Brain pericyte (primary cell): Measurements from ENCODE around the gene PTGES2.
A peak's percentile ranks its signal among the peaks of the same experiment; 100 is the strongest.
"Not testable (repeated sequence)": the region's sequence is repeated elsewhere in the genome, so short reads cannot be mapped to it uniquely, and the experiment has no call there.

Experiments used
- DNase-seq: peaks from one replicate; pipeline ENCODE4 v3.0.0-alpha.2; 2012; ENCODE audit warnings: low read depth, low spot score

PTGES2 gene

DNA sequence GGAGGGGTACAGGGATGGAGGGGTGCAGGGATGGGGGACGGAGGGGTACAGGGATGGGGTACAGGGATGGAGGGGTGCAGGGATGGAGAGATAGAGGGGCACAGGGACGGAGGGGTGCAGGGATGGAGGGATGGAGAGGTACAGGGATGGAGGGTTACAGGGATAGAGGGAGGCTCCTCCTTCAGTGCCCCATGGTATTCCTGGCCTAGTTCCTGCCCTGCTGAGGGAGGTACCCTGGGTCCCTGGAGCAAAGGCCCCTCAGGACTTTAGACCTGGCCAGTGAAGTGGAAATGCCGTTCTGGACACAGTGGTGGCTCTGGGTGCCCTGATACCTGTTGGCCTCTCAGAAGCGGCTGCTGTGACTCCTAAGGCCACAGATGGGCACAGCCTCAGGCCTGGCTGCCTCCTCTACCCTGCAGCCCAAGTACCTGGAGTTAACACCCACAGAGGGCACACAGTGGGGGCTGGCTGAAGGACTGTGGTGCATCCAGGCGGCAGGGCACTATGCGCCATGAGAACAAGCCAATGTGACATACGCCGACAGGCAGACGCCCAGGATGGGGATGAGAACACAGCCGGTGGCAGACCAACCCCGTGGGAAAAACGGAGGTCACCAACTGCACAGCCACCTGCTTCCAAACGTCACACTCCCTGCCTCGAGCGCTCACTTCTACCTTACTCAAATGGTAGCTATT, 8.4 kb downstream of the PTGES2 start:
- no peak for DNase-seq

DNA sequence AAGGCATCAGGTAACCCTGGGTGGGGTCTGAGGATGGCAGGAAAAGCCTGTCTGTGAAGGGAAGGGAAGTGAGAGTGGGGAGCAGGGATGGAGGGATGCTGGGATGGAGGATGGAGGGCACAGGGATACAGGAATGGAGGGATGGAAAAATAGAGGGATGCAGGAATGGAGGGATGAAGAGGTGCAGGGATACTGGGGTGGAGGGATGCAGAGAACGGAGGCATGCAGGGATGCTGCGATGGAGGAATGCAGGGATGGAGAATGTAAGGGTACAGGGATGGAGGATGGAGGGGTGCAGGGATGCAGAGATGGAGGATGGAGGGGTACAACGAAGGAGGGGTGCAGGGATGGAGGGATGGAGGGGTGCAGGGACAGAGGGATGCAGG, 9.1 kb downstream of the PTGES2 start:
- DNase-seq = no peak

DNA sequence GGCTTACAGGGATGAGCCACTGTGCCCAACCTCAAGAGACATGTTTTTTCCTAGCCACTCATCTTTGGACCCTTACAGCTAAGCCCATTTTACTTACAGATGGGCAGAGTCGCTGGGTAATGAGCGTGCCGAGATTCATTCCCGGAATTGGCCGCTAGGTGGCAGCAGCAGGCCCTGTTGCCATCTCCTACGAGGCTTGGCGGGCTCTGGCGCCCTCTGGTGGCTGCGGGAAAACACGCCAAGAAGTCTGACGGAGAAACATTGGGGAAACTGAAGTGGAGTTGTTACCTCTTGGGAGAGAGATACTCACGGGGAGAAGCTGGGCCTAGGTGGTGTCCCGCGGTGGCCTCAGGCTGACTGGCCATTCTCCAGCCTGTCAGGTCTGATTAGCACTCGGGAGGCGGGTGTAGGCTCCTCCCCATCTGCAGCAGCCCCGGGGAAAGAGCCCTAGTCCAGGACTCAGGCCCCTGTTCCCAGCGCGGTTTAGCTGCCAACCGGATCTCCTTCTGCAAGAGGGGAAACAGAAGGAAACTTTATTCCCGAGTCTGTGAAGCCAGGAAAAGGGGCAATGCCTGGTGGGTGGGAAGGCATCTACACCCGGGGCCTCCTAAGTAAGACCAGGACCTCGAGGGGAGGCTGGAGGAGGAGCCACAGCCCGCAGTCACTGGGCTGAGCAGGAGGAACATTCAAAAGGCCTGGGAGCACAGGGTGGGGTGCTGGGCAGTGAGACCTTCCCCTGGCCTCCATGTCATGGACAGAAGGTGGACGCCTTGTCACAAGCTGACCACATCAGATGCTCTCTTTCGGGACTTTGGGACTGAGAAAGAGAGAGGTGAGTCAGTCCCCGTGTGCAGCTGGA, 9.7 kb downstream of the PTGES2 start:
- DNase-seq = peak; percentile 78

DNA sequence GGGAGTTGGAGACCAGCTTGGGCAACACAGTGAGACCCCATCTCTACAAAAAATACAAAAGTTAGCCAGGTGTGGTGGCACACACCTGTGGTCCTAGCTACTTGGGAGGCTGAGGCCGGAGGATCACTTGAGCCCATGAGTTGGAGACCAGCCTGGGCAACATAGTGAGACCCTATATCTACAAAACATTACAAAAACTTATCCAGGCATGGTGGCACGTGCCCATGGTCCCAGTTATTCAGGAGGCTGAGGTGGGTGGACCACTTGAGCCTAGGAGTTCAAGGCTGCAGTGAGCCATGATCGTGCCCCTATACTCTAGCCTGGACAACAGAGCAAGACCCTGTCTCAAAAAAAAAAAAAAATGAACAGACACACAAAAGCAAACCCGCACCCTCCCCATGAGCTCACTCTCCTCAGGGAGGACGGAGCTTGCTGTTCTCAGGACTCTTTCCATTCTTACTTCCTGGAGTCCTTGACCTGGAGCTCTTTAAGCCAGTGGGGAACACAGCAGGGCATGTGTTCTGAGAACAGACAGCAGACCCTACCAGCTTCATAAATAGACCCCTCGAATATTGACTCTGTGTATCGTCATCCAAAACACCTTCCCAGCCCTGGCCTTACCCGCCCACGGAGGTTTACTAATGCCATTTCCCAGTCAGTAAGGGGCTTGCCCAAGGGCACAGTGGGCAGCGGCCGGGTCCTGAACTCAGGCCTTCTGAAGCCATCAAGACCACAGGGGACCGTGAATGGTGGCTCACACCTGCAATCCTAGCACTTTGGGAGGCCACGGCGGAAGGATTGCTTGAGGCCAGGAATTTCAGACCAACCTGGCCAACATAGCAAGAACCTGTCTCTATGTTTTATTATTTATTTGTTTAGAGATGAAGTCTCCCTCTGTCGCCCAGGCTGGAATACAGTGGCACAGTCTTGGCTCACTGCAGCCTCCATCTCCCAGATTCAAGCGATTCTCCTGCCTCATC, 11.1 kb downstream of the PTGES2 start:
- no peak for DNase-seq

DNA sequence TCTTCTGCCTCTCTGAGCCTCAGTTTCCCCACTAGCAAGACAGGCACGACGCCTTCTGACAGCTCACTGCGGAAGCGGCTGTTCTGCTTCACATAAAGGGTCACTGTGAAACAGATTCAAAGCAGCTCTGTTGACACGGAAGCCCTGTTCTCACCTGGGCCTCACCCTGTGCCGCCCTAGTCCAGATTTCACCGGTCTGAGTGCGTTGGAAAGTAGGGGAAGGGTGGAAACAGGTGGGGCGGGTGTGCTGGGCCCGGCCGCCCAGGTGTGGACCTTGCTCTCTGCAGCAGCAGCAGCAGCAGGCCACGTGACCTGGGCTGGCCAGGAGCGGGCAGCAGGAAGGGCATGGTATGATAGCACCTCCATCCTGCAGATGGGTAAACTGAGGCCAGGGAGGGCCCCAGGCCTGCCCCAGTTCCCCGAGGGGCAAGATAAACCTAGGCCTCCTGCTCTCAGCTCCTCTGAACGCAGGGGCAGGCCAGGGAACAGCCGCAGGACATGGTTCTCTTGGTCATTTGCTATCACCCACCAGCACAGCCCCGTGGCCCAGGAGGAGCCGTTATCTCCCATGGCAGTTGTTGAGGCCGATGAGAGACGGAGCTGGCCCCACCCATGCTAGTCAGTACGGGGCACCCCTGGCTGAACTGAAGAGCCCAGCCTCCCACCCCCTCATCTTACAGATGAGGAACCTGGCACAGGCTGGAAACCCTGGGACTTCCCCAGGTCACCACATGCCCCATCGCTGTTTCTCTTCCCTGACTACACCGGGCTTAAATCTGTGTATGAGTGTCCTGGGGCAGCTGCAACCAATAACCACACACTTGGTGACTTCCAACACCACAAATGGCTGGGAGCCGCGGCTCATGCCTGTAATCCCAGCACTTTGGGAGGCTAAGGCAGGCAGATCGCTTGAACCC, 12.1 kb downstream of the PTGES2 start:
- no peak for DNase-seq

DNA sequence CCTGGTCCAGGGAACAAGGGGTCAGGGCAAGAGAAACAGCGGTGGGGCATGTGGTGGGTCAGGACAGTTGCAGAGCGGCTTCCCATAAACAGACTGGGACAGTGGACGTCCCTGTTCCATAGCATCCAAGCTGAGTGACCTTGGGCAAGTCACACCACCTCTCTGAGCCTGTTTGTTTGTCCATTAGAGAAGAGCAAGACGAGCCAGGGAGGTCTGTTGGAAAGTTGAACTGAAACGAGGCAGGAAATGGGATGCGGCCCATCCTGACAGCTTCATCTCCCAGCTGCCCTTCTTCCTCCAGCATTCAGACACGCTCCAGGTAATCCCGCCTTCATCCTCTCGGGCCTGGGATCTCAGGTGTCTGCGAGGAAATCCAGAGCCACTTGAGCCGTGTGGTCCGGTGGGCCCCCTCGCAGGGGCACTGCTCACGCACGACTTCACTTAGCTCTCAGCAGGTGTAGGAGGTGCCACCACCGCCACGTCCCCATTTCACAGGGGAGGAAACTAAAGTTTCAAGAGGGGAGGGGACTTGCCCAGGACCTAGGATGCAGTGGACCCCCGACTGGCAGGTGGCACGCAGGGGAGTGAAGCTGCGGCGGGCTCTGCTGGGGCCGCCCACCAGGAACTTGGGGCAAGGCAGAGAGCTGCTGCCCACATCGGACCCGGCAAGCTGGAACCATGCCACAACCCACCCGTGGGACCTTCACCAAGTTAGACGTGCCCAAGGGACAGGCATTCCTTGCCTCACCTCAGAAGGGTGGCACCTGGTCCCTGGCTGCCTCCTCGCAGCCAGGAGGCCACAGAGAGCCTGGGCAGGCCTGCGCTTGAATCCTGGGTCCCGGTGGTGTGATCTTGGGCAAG, 13.0 kb downstream of the PTGES2 start:
- DNase-seq = no peak

DNA sequence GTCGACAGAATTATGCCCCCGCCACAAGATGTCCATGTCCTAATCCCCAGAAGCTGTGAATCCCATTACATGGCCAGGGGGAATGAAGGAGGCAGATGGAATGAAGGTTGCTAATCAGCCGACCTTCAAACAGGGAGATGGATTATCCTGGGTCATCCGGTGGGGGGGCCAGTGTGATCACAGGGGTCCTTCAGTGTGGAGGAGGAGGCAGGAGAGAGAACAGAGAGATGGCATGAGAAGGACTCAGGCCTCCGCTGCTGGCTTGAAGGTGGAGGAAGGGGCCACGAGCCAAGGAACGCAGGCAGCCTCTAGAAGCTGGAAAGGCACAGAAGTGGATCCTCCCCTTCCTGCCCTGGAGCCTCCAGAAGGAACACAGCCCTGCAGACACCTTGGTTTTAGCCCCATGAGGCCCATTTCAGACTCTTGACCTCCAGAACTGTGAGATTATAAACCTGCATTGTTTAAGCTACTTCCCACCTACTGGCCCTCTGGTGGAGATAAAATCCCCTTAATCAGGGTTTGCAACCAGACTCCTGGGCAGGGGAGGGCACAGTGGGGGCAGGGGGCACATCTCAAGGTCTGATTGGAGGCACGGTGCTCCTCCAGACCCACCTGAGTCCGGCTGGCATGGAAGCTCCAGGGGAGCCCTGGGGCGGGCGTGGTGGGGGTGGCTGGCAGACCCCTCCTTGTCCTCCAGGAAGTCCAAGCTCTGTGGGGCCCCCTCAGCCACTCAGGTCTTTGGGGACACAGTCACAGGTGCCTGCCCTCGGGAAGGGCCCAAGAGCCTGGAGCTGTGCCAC, 13.8 kb downstream of the PTGES2 start:
- no peak for DNase-seq

DNA sequence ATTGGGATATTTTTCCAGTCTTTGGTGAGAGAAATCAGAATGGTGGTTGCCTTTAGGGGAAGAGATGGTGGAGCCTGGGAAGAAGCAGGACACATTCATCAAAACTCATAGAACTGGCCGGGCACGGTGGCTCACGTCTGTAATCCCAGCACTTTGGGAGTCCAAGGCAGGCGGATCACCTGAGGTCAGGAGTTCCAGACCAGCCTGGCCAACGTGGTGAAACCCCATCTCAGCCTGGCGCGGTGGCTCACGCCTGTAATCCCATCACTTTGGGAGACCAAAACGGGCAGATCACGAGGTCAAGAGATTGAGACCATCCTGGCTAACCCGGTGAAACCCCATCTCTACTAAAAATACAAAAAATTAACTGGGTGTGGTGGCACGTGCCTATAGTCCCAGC, 15.8 kb downstream of the PTGES2 start:
- DNase-seq = not testable (repeated sequence)

DNA sequence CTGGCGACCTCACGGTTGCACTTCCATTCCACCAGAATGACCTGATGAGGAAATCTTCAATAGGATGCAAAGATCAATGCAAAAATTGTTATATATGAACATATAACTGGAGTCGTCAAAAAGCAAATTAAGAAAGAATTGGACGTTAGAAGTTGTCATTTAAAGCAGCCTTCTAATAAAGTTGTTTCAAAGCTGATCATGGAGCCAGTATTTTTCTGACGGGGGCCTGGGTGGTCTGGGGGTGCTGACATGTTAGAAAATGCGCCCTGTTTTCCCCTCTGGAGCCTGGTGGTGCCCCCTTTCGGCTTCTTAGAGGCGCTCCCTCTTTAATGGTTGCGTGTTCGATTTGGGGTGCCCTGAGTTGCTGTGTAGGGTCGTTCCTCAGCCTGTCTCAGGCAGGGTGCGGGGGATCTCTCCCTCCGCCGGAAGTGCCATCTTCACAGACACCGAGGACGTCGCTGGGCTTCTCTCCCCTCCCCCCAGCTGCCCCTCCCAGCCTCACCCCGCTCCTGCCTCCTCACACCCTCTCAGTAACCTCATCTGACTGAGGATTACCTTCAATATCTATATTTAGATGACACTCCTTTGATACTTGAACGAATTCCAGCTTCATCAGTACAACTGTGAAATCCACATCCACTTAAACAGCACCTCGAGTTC, 18.3 kb downstream of the PTGES2 start:
- no peak for DNase-seq

DNA sequence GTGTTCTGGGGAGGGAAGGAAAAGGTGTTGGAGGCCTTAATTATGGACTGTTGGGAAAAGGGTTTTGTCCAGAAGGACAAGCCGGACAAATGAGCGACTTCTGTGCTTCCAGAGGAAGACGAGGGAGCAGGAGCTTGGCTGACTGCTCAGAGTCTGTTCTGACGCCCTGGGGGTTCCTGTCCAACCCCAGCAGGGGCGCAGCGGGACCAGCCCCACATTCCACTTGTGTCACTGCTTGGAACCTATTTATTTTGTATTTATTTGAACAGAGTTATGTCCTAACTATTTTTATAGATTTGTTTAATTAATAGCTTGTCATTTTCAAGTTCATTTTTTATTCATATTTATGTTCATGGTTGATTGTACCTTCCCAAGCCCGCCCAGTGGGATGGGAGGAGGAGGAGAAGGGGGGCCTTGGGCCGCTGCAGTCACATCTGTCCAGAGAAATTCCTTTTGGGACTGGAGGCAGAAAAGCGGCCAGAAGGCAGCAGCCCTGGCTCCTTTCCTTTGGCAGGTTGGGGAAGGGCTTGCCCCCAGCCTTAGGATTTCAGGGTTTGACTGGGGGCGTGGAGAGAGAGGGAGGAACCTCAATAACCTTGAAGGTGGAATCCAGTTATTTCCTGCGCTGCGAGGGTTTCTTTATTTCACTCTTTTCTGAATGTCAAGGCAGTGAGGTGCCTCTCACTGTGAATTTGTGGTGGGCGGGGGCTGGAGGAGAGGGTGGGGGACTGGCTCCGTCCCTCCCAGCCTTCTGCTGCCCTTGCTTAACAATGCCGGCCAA, 19.1 kb downstream of the PTGES2 start:
- no peak for DNase-seq

DNA sequence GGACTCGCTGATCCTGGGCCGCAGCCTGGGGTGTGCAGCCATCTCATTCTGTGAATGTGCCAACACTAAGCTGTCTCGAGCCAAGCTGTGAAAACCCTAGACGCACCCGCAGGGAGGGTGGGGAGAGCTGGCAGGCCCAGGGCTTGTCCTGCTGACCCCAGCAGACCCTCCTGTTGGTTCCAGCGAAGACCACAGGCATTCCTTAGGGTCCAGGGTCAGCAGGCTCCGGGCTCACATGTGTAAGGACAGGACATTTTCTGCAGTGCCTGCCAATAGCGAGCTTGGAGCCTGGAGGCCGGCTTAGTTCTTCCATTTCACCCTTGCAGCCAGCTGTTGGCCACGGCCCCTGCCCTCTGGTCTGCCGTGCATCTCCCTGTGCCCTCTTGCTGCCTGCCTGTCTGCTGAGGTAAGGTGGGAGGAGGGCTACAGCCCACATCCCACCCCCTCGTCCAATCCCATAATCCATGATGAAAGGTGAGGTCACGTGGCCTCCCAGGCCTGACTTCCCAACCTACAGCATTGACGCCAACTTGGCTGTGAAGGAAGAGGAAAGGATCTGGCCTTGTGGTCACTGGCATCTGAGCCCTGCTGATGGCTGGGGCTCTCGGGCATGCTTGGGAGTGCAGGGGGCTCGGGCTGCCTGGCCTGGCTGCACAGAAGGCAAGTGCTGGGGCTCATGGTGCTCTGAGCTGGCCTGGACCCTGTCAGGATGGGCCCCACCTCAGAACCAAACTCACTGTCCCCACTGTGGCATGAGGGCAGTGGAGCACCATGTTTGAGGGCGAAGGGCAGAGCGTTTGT, 19.9 kb downstream of the PTGES2 start:
- no peak for DNase-seq

DNA sequence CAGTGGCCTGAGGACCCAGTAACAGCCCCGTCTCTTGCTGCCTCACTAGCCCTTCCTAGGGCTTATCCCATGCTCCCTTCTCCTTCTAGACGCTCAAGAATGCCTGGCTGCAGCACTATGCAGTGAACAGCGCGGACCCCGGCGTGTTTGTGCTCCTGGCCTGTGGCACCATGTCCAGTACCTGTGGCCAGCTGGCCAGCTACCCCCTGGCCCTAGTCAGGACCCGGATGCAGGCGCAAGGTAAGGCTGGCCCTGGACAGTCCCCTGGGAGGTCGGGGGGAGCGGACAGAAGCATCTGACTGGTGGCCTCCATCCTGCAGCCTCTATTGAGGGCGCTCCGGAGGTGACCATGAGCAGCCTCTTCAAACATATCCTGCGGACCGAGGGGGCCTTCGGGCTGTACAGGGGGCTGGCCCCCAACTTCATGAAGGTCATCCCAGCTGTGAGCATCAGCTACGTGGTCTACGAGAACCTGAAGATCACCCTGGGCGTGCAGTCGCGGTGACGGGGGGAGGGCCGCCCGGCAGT, 20.5 kb downstream of the PTGES2 start:
- no peak for DNase-seq

DNA sequence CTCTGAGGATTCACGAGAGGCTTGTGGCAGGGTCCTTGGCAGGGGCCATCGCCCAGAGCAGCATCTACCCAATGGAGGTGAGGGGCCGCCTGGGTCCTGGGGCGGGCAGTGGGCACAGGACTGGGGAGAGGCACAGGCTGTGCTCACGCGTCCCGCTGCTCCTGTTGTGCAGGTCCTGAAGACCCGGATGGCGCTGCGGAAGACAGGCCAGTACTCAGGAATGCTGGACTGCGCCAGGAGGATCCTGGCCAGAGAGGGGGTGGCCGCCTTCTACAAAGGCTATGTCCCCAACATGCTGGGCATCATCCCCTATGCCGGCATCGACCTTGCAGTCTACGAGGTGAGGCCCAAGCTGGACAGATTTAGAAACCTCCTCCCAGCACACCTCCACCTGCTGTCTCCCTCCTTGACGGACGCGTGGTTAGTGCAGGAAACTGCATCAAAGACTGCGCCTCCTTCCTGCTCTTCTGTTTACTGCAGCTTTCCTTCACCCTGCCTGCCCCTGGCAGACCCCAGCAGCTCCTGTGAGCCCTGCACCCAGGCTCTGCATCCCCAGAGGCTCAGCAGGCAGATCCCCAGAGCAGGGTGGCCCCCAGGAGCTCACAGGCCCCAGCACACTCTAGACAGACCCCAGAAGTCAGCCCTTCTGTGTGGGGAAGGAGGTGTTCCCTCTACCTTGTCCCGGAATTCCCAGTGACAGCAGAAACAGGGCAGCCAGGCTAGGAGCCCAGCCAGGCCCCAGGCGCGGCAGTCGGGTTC, 21.2 kb downstream of the PTGES2 start:
- no peak for DNase-seq

DNA sequence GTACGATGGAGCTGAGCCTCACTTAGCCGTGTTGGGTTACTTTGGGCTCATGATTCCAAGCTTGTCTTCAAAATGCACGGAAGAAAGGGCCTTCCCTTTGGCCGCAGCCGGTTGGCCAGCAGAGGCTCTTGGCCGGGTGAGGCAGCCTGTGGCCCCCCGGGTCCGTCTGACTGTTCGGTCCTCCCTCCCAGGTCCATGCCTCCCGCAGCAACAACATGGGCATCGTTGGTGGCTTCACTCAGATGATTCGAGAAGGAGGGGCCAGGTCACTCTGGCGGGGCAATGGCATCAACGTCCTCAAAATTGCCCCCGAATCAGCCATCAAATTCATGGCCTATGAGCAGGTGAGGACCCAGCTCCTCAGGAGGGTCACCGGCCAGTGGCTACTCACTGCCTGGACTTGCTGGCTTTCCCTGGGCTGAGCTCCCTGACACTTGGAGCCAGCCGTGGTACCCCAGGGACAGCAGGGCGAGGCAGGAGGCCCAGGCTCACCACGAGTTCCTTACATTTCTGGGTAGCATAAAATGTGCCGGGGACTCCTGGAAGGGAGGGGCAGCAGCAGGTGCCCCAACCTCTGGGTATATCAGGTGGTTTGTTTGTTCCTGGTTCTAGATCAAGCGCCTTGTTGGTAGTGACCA, 21.9 kb downstream of the PTGES2 start:
- DNase-seq = no peak

DNA sequence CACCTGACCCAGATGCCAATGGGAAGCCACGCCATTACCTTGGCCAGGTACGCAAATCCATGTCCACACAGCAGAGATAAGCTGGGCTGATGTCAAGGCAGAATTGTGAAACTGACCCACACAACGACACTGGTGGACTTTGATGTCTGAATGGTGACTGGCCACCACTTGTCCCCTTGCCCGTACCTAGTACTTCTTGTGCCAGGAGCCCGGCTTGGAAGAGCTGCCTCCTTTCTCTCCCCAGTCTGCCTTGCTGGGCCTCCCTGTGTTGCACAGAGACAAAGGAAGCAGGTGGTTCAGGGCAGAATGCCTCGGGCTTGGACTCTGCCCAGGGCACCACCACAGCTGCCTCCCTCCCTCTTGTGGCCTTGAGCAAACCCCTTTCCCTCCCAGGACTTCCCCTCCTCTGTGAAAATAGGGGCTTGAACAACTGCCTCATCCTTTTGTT, 23.3 kb downstream of the PTGES2 start:
- no peak for DNase-seq
